GM18526 (cell line): ENCODE measurements around the gene PTPRB.

Source experiments
- POLR2A ChIP-seq: IDR thresholded peaks from 3 replicates; pipeline ENCODE4 v1.6.1; 2011; ENCODE audit not compliant: insufficient read length; ENCODE audit errors: extremely low read depth

The PTPRB gene

GRCh38 chr12:70584332-70584731 is 52.9 kb downstream of the PTPRB start:
- no peak for TF ChIP-seq POLR2A

GRCh38 chr12:70583251-70583650 is 54.0 kb downstream of the PTPRB start:
- no peak for TF ChIP-seq POLR2A

DNA sequence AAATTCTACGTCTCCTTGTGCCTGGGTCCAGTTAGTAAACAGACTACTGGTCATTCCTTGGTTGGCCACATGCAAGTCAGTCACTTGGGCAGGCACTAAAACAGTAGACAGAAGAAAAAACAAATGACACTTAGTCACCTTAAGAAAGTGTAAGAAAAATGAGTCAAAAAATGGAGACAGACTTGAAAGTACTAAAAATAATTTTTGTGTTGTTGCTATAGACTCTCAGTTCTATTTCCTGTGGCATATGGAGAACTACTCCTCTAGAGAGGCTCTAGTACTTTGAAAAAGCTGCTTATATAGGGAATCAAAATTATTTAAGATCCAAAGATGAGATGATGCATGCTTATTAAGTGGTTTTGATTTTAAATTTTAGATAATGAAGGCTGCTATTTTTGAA is 56.0 kb downstream of the PTPRB start:
- no peak for TF ChIP-seq POLR2A

DNA sequence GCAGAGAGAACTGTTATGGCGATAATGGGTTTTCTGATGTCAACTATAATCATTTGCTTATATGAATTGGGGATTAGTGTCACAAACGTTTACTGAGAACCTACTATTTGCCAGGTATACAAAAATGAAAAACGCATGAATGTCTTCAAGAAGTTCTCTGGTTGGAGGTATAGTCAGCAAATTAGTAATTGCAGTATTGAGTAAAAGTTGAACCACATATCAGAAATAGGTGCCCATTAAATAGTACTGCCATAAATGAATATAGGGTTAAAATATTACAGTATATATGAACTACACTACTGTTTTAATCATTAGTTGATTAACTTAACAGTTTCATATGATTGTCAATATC is 60.0 kb downstream of the PTPRB start:
- TF ChIP-seq POLR2A, result no peak

GRCh38 chr12:70576341-70577282 is 60.6 kb downstream of the PTPRB start:
- no peak for TF ChIP-seq POLR2A

- TF ChIP-seq POLR2A, result no peak
Observed at GRCh38 chr12:70571705-70572268, 65.4 kb downstream of the PTPRB start.

- TF ChIP-seq POLR2A, result no peak
Observed at GRCh38 chr12:70571029-70571428, 66.2 kb downstream of the PTPRB start.

DNA sequence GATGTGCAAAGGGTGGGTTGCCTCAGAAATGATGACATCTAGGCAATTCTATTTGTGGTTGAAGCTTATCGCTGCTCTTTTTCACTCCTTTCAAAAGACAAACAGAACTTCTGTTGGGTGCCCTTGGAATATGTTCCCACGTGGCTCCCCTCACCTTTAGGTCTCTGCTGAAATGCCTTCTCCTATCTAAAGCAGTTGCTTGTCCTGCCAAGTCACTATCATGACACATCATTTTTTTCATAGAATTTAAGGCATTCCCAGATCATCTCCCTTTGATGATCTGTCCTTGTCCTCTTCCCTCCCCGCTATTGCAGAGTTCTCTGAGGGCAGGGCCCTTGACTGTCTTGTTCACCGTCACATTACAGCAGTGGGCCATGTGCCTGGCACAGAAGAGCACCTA is 75.7 kb downstream of the PTPRB start:
- no peak for TF ChIP-seq POLR2A

DNA sequence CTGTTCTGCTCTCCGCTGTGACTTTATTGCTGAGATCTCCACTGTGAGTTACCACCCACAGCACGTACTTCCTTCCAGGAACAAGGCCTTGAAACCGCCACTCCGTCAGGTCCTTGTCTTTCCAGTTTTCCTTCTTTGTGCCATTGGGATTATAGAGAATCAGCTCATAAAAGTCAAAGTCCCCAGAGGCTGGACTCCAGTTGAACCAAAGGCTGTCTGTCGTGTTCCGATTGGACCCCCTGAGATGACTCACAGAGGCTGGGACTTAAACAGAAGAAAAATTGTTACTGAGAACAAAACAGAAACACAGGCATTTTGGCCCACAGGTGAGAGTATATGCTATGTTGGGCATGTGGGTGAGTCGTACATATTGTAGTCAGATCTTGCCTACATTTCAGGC is 76.6 kb downstream of the PTPRB start:
- no peak for TF ChIP-seq POLR2A

- no peak for TF ChIP-seq POLR2A
Observed at GRCh38 chr12:70559390-70559789, 77.8 kb downstream of the PTPRB start.

- TF ChIP-seq POLR2A, result no peak
Observed at GRCh38 chr12:70557583-70558191, 79.5 kb downstream of the PTPRB start.

GRCh38 chr12:70556179-70556869 is 80.9 kb downstream of the PTPRB start:
- no peak for TF ChIP-seq POLR2A

- TF ChIP-seq POLR2A, result no peak
Observed at GRCh38 chr12:70555081-70555480, 82.1 kb downstream of the PTPRB start.

DNA sequence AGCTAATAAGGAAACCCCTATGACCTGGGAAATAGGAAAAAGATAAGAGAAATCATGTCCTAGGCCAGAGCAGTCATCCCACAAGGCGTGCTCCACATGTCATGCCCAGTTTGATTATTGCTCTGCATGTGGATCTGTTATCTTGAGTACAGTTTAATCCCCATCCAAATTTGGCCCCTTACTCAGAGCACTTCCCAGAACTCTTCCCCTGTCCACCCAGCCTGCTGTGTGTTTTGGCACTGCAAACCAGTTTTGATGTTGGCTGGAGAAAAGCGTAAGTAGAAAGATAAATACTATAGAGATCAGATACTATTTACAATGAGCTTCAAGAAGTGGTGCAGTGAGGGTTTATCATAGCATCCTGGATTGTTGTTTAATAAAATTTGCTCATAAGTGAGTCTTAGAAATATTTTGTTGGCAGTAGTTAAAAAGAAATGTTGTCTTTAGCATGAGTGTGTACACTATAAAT is 83.8 kb downstream of the PTPRB start:
- TF ChIP-seq POLR2A, result no peak

DNA sequence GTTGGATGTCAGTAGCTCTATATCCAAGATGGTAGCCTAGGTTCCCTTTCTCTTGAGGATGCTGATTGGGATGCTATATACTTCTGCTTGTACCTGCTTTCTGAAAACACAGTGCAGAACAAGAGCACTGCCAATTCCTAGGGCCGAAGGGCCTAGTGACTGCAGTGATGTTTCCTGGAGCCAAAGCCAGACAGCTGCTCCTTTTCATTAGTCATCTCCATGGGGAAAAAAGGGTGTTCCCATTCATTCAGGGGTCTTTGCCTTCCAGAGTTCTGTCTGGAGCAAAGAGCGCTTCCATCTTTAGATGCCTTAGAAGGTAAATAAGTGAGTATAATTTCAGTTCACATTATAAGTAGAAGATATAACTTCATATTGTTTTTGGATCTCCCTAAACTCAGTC is 85.5 kb downstream of the PTPRB start:
- TF ChIP-seq POLR2A, result no peak

DNA sequence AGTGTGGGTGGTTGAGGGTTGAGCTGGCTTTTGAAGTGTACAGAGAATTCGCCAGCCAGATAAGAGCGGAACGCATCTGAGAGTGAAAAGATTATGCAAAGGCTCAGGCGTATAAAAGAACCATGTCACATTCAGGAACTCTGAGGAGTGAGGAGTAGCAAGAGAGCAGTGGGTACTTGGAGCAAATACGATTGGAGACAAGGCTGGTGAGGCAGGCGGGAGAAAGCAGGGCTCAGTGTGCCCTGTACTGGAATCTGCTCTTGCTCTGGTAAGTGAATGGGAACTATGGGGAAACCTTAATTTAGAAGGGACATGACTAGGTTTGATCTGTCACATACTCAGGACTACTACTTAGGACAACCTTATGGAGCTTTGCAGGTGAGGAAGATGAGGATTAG is 87.0 kb downstream of the PTPRB start:
- no peak for TF ChIP-seq POLR2A
